Hepatocyte (in vitro differentiated cells): ENCODE results near the gene CTBP2. TPM values are rescaled to one million over a fixed set of nuclear protein-coding genes. Genes with fewer than 3 reads are reported as not detected.

ENCODE experiments used
- DNase-seq: peaks from one replicate; pipeline ENCODE4 v3.0.0-alpha.2; 2016; ENCODE audit warnings: low spot score
- H2AFZ ChIP-seq: fragments of 200-600 bp; sonication (generic); 2 replicates; pipeline ENCODE4 v1.6.0; 2016; ENCODE audit warnings: antibody characterized with exemption, mild to moderate bottlenecking
- H3K27ac ChIP-seq: fragments of 200-600 bp; sonication (generic); 2 replicates; pipeline ENCODE4 v1.5.1; 2016; ENCODE audit warnings: mild to moderate bottlenecking
- H3K27me3 ChIP-seq: fragments of 200-600 bp; sonication (generic); 2 replicates; pipeline ENCODE4 v1.6.1; 2016
- H3K36me3 ChIP-seq: fragments of 200-600 bp; sonication (generic); replicated peaks from 2 replicates; pipeline ENCODE4 v1.5.1; 2016; ENCODE audit warnings: low read depth; ENCODE audit not compliant: insufficient read depth
- H3K4me1 ChIP-seq: fragments of 200-600 bp; sonication (generic); 2 replicates; pipeline ENCODE4 v1.5.1; 2016; ENCODE audit warnings: mild to moderate bottlenecking, moderate library complexity; ENCODE audit not compliant: insufficient read depth
- H3K4me2 ChIP-seq: fragments of 200-600 bp; sonication (generic); 2 replicates; pipeline ENCODE4 v1.6.0; 2016
- H3K4me3 ChIP-seq: fragments of 200-600 bp; sonication (generic); 2 replicates; pipeline ENCODE4 v1.5.1; 2016; ENCODE audit warnings: mild to moderate bottlenecking
- H3K79me2 ChIP-seq: fragments of 200-600 bp; sonication (generic); 2 replicates; pipeline ENCODE4 v1.6.0; 2017; ENCODE audit warnings: mild to moderate bottlenecking
- H3K9me2 ChIP-seq: fragments of 200-600 bp; sonication (generic); replicated peaks from 2 replicates; pipeline ENCODE4 v1.6.0; 2017; ENCODE audit warnings: mild to moderate bottlenecking; ENCODE audit not compliant: insufficient read depth
- H3K9me3 ChIP-seq: fragments of 200-600 bp; sonication (generic); 2 replicates; pipeline ENCODE4 v1.5.1; 2016; ENCODE audit warnings: low read depth, mild to moderate bottlenecking
- H4K20me1 ChIP-seq: fragments of 200-600 bp; sonication (generic); 2 replicates; pipeline ENCODE4 v1.6.0; 2016; ENCODE audit warnings: mild to moderate bottlenecking; ENCODE audit not compliant: insufficient read depth, poor library complexity, severe bottlenecking
- EZH2 ChIP-seq: fragments of 200-600 bp; sonication (generic); IDR thresholded peaks from 2 replicates; pipeline ENCODE4 v1.6.1; 2016; ENCODE audit warnings: antibody characterized with exemption, mild to moderate bottlenecking, borderline replicate concordance
- EZH2phosphoT487 ChIP-seq: fragments of 200-600 bp; sonication (generic); IDR thresholded peaks from one replicate; pipeline ENCODE4 v1.6.1; 2018; ENCODE audit warnings: antibody characterized with exemption, mild to moderate bottlenecking, low read depth, moderate library complexity; ENCODE audit not compliant: unreplicated experiment, severe bottlenecking
- WGBS: methylation state at CpG from one replicate; pipeline ENCODE4 v1.1.6; 2016; ENCODE audit warnings: low lambda C conversion rate; ENCODE audit errors: missing lambda C conversion rate; 5-methylcytosine and 5-hydroxymethylcytosine counted together
- polyA plus RNA-seq: library from polyadenylated mRNA; unstranded; fragments of >200 nt; fragmentation: Nextera tagmentation; extraction: Ambion mirVana; gene quantifications from 2 replicates; pipeline ENCODE4 v1.2.1, GENCODE V29; 2016
- total RNA-seq: library from RNA; depleted of rRNA; stranded (reverse); fragments of >200 nt; gene quantifications from 2 replicates; pipeline ENCODE4 v1.2.3, GENCODE V29; 2014
- TF ChIP-seq, protein P1 (sequence below): fragments of 200-600 bp; sonication (generic); IDR thresholded peaks from 2 replicates; pipeline ENCODE4 v1.5.1; 2016; ENCODE audit warnings: antibody characterized with exemption, mild to moderate bottlenecking; ENCODE audit not compliant: poor library complexity

Gene CTBP2
- total and polyA plus RNA-seq, 2 experiments from 2014 or later, result 61.3 to 81.0 TPM

DNA sequence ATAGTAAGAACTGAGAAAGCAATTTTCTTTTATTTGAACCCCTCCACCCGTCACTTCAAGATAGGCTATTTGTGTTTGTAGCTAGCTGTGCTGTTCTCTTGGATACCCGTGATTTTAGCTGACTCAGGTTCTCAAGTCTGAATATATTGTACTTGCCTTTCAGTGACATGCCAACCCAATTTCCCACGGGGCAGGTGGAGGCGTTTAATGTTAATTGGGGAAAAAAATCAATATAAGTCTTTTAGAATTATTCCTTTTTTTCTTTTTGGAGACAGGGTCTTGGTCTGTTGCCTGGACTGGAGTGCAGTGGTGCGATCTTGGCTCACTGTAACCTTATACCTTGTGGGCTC lies 182.0 kb downstream of the CTBP2 start:
- H3K9me2 ChIP-seq, result no peaks in the 10 kb centered on the region
- peaks cover 5% of the 10 kb centered on the region for H4K20me1 ChIP-seq
- peaks cover 7% of the 10 kb centered on the region for H3K36me3 ChIP-seq
- H3K27me3 ChIP-seq, result no peaks in the 10 kb centered on the region
- H3K79me2 ChIP-seq, result peaks cover 59% of the 10 kb centered on the region
- no peak overlapping the region for H3K4me3 ChIP-seq
- H3K4me1 ChIP-seq, result no peaks in the 10 kb centered on the region
- 92% methylated on average over 5 of the region's 5 CpGs for WGBS
- H2AFZ ChIP-seq, result no peak overlapping the region
- no peak overlapping the region for H3K4me2 ChIP-seq
- H3K9me3 ChIP-seq, result no peaks in the 10 kb centered on the region
- DNase-seq, result no peak
- no peak overlapping the region for H3K27ac ChIP-seq
- TF ChIP-seq EZH2phosphoT487 (no peak), EZH2 (no peak)
- TF ChIP-seq, protein P1, sequence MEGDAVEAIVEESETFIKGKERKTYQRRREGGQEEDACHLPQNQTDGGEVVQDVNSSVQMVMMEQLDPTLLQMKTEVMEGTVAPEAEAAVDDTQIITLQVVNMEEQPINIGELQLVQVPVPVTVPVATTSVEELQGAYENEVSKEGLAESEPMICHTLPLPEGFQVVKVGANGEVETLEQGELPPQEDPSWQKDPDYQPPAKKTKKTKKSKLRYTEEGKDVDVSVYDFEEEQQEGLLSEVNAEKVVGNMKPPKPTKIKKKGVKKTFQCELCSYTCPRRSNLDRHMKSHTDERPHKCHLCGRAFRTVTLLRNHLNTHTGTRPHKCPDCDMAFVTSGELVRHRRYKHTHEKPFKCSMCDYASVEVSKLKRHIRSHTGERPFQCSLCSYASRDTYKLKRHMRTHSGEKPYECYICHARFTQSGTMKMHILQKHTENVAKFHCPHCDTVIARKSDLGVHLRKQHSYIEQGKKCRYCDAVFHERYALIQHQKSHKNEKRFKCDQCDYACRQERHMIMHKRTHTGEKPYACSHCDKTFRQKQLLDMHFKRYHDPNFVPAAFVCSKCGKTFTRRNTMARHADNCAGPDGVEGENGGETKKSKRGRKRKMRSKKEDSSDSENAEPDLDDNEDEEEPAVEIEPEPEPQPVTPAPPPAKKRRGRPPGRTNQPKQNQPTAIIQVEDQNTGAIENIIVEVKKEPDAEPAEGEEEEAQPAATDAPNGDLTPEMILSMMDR, result no peak

DNA sequence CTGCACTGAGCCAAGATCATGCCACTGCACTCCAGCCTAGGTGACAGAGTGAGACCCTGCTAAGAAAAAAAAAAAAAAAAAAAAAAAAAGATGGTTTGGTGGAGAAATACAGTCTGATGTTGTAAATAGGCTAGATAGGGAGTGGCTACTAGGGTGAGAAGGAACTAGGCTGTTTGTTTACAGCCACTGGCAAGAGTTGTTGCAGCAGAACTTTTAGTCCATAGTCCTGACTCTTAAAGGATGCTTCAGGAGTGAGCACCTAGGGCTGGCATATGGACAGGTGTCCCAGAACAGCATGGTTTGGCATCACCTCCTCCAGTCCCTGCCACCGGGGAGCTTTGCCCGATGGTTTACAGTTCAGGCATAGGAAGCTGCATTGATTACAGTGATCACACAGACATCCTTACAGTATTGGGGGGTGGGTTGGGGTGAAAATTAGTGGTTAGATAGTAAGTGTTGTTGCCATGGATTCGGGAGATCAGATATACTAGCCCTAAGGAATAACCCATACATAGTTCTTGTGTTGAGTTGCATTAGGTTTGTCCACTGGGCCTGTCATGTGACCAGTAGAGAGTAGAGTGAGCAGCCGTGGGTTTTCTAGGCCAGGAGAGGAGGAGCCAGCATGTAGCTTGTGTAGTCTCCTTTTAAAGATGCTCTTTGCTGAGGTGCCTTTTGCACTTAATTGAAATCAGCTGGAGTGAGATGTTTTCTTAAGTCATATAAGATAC lies 182.6 kb downstream of the CTBP2 start:
- no peaks in the 10 kb centered on the region for H3K27me3 ChIP-seq
- H3K4me1 ChIP-seq, result no peaks in the 10 kb centered on the region
- no peak overlapping the region for H3K27ac ChIP-seq
- no peaks in the 10 kb centered on the region for H3K9me2 ChIP-seq
- no peaks in the 10 kb centered on the region for H3K9me3 ChIP-seq
- H3K36me3 ChIP-seq, result peaks cover 3% of the 10 kb centered on the region
- TF ChIP-seq EZH2, result no peak
- H3K79me2 ChIP-seq, result peaks cover 60% of the 10 kb centered on the region
- no peak overlapping the region for H2AFZ ChIP-seq
- H3K4me3 ChIP-seq, result no peak overlapping the region
- DNase-seq, result no peak
- H4K20me1 ChIP-seq, result peaks cover 5% of the 10 kb centered on the region
- WGBS, result 83% methylated on average over 4 of the region's 4 CpGs
- no peak overlapping the region for H3K4me2 ChIP-seq

DNA sequence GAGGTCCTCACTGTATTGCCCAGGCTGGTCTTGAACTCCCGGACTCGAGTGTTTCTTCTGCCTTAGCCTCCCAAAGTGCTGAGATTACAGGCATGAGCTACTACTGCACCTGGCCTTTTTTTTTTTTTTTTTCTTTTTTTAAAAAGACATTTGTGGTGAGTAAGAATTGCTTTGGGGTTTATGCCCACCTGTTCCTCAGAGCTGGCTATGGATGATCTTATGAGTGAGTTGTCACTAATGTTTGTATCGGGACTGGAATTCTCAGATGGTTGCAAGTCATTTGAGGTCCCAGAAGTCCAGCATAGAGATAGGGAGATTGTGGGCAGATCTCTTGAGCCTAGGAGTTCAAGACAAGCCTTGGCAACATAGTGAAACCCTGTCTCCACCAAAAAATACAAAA lies 183.2 kb downstream of the CTBP2 start:
- TF ChIP-seq, protein P1, result no peak
- no peak for TF ChIP-seq EZH2
- no peak for TF ChIP-seq EZH2phosphoT487
- Histone ChIP-seq H3K4me2 (no peak overlapping the region), H3K4me1 (no peaks in the 10 kb centered on the region), H3K4me3 (no peak overlapping the region), H3K79me2 (peaks cover 53% of the 10 kb centered on the region), H3K9me3 (no peaks in the 10 kb centered on the region), H3K36me3 (no peaks in the 10 kb centered on the region), H3K27me3 (no peaks in the 10 kb centered on the region), H4K20me1 (peaks cover 5% of the 10 kb centered on the region), H3K27ac (no peak overlapping the region), H2AFZ (no peak overlapping the region), H3K9me2 (no peaks in the 10 kb centered on the region)
- DNase-seq, result no peak
- WGBS, result 100% methylated on average over 3 of the region's 3 CpGs

DNA sequence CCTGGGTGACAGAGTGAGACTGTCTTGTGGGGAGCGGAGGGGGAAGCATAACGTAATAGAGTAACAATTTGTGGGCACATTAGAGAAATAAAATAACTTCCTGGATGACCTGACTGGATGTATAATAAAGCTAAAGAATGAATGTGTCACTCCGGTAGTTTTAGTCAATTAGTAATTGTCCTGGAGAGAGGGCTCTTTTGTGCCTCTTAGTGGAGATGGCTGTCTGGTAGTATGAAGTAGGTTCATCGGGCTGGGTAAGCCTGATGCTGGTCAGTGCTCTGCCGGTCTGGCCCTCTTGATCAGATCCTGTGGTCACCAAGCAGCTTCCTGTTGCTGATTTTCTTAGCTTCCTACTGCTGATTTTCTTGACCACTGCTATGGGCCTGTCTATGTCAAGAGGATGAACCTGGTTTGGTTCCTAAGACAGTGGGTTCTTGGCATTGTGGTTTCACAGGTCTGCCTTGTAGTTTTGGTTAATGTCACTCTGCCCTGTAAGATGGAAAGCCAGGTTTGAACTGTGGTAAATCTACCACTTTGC lies 184.3 kb downstream of the CTBP2 start:
- no peak overlapping the region for H2AFZ ChIP-seq
- no peaks in the 10 kb centered on the region for H3K36me3 ChIP-seq
- peaks cover 49% of the 10 kb centered on the region for H3K79me2 ChIP-seq
- peaks cover 5% of the 10 kb centered on the region for H4K20me1 ChIP-seq
- no peak overlapping the region for H3K4me3 ChIP-seq
- no peaks in the 10 kb centered on the region for H3K4me1 ChIP-seq
- 100% methylated on average over 5 of the region's 5 CpGs for WGBS
- no peak for TF ChIP-seq EZH2phosphoT487
- TF ChIP-seq, protein P1, result no peak
- TF ChIP-seq EZH2, result no peak
- H3K27ac ChIP-seq, result no peak overlapping the region
- H3K27me3 ChIP-seq, result no peaks in the 10 kb centered on the region
- H3K9me2 ChIP-seq, result no peaks in the 10 kb centered on the region
- no peak overlapping the region for H3K4me2 ChIP-seq
- no peaks in the 10 kb centered on the region for H3K9me3 ChIP-seq
- DNase-seq, result no peak
